H1 (cell line): ENCODE measurements around the gene TMEM178B.

ENCODE experiments used
- BRCA1 ChIP-seq: IDR thresholded peaks from 2 replicates; pipeline ENCODE4 v1.6.1; 2012; ENCODE audit warnings: low read depth, low read length, improper control_type of control experiment
- CEBPB ChIP-seq: IDR thresholded peaks from 2 replicates; pipeline ENCODE4 v1.6.1; 2012; ENCODE audit warnings: low read depth, low read length
- CTCF ChIP-seq, 3 experiments: IDR thresholded peaks; 1 replicate in 2 of 3; 2 replicates in 1 of 3; pipeline versions ENCODE4 v1.5.1 to v1.6.1; 2011; ENCODE audit warnings: low read length in 3 of 3, mild to moderate bottlenecking in 3 of 3, inconsistent platforms in 2 of 3, low read depth in 1 of 3, moderate library complexity in 1 of 3; ENCODE audit not compliant: insufficient read depth in 1 of 3; ENCODE audit errors: control extremely low read depth in 1 of 3
- EZH2 ChIP-seq: fragments of 200-600 bp; sonication (generic); IDR thresholded peaks from 2 replicates; pipeline ENCODE4 v1.7.1; 2012; ENCODE audit warnings: low read depth, mild to moderate bottlenecking, moderate library complexity, low read length, inconsistent platforms; ENCODE audit not compliant: severe bottlenecking
- GABPA ChIP-seq: IDR thresholded peaks from 2 replicates; pipeline ENCODE4 v1.6.1; 2011; ENCODE audit warnings: mild to moderate bottlenecking, low read length, moderate library complexity, borderline replicate concordance; ENCODE audit not compliant: insufficient read depth
- JUN ChIP-seq: IDR thresholded peaks from 2 replicates; pipeline ENCODE4 v1.6.1; 2011; ENCODE audit warnings: low read depth, mild to moderate bottlenecking, improper control_type of control experiment, low read length
- JUND ChIP-seq: IDR thresholded peaks from 2 replicates; pipeline ENCODE4 v1.6.1; 2011; ENCODE audit warnings: mild to moderate bottlenecking, improper control_type of control experiment, low read length
- KDM1A ChIP-seq: fragments of 200-600, 300-600 bp; sonication (generic); IDR thresholded peaks from 2 replicates; pipeline ENCODE4 v1.7.1; 2016; ENCODE audit warnings: mild to moderate bottlenecking, low read length, borderline replicate concordance
- MAFK ChIP-seq: IDR thresholded peaks from 2 replicates; pipeline ENCODE4 v1.6.1; 2012; ENCODE audit warnings: low read depth, mild to moderate bottlenecking, improper control_type of control experiment, low read length
- NANOG ChIP-seq: IDR thresholded peaks from 2 replicates; pipeline ENCODE4 v1.6.1; 2011; ENCODE audit warnings: low read length, low read depth, mild to moderate bottlenecking, inconsistent platforms; ENCODE audit not compliant: insufficient read depth, poor library complexity, severe bottlenecking
- NRF1 ChIP-seq: IDR thresholded peaks from 2 replicates; pipeline ENCODE4 v1.6.1; 2011; ENCODE audit warnings: mild to moderate bottlenecking, low read depth, low read length, improper control_type of control experiment
- POLR2A ChIP-seq, 2 experiments: IDR thresholded peaks; 1 replicate in 1 of 2; 2 replicates in 1 of 2; pipeline ENCODE4 v1.6.1; 2011; ENCODE audit warnings: low read depth in 2 of 2, low read length in 2 of 2, mild to moderate bottlenecking in 2 of 2; ENCODE audit errors: control extremely low read depth in 1 of 2
- SIN3A ChIP-seq, 2 experiments: IDR thresholded peaks in 1 of 2; conservative IDR thresholded peaks in 1 of 2; 2 replicates each; pipeline ENCODE4 v1.6.1; 2011 to 2012; ENCODE audit warnings: low read length in 2 of 2, improper control_type of control experiment in 1 of 2, low read depth in 1 of 2, mild to moderate bottlenecking in 1 of 2
- TEAD4 ChIP-seq: IDR thresholded peaks from 2 replicates; pipeline ENCODE4 v1.6.1; 2012; ENCODE audit warnings: low read depth, low read length, inconsistent platforms, mixed read lengths

- TF ChIP-seq CTCF (IDR thresholded peaks at IDR 0.05; ENCODE audit: control extremely low read depth in 1 of 3, insufficient read depth in 1 of 3, low read depth in 1 of 3, low read length in 3 of 3) (no peak), EZH2 (no peak), BRCA1 (no peak), JUN (no peak), GABPA (no peak), POLR2A (IDR thresholded peaks at IDR 0.05; ENCODE audit: control extremely low read depth in 1 of 2, low read depth in 2 of 2, low read length in 2 of 2) (no peak), KDM1A (no peak), NRF1 (no peak), MAFK (no peak), TEAD4 (no peak), SIN3A (conservative IDR thresholded peaks at IDR 0.05 in 1 of 2, IDR thresholded peaks at IDR 0.05 in 1 of 2; ENCODE audit: low read depth in 1 of 2, low read length in 2 of 2) (no peak), NANOG (no peak), CEBPB (no peak), JUND (no peak)
Measured at GRCh38 chr7:141119187-141119586, 45.3 kb downstream of the TMEM178B start.
